ENCODE measurements around the gene MAOA. TPM values are rescaled to one million over a fixed set of nuclear protein-coding genes. Genes with fewer than 3 reads are reported as not detected.

The MAOA gene
- total RNA-seq, 4 donors from 2014 or later = 287 to 362 (median 316) TPM

GRCh38 chrX:43702660-43703059 is 46.6 kb downstream of the MAOA start:
- Histone ChIP-seq H3K27me3 (no peaks in the 10 kb centered on the region), H3K9me3 (no peaks in the 10 kb centered on the region), H3K4me3 (replicated peaks in 1 of 3) (no peak overlapping the region), H3K36me3 (no peaks in the 10 kb centered on the region), H3K27ac (peak overlapping the region; percentile 43 to 76 (median 68)), H3K4me1 (peaks cover 21 to 43% of the 10 kb centered on the region in 2 donors)
- intact Hi-C loops (cut with DNase I) = no loop called here
- 59 to 82% methylated on average over 2 of the region's 2 CpGs for WGBS, 2 donors
- DNase-seq = no peak
- no peak for TF ChIP-seq POLR2A (IDR thresholded peaks at IDR 0.05)
- TF ChIP-seq, protein P1, sequence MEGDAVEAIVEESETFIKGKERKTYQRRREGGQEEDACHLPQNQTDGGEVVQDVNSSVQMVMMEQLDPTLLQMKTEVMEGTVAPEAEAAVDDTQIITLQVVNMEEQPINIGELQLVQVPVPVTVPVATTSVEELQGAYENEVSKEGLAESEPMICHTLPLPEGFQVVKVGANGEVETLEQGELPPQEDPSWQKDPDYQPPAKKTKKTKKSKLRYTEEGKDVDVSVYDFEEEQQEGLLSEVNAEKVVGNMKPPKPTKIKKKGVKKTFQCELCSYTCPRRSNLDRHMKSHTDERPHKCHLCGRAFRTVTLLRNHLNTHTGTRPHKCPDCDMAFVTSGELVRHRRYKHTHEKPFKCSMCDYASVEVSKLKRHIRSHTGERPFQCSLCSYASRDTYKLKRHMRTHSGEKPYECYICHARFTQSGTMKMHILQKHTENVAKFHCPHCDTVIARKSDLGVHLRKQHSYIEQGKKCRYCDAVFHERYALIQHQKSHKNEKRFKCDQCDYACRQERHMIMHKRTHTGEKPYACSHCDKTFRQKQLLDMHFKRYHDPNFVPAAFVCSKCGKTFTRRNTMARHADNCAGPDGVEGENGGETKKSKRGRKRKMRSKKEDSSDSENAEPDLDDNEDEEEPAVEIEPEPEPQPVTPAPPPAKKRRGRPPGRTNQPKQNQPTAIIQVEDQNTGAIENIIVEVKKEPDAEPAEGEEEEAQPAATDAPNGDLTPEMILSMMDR (IDR thresholded peaks at IDR 0.05) = no peak

DNA sequence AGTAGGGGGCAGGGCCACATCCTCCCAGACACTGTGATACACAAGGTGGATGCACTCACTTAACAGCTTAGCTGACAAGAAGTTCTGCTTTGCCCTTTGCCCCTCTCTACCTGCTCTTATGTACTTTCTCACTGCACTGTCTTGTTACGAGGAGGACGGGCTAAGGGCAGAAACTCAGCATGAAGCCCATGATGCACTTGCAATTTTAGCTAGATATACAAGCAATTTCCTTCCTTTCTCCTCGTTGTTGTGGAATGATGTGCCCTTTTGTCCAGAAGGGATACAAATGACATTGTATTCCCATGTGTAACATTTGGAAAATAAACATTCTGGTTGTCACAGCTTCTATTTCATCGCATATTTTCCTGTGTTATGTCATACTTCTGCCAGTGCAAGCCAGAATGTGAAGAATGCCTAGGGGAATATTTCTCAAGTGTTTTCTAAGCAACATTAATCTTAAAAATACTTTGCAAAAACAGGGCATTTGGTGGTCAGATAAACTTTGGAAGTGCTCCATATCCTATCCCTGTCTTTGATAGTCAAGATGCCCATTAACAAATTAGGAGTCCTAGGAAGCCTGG is 47.2 kb downstream of the MAOA start:
- no peaks in the 10 kb centered on the region for H3K36me3 ChIP-seq
- 22 to 35% methylated on average over 4 of the region's 4 CpGs for WGBS, 2 donors
- peaks cover 24 to 48% of the 10 kb centered on the region in 2 donors for H3K4me1 ChIP-seq
- DNase-seq = peak in 1 of 2 donors; percentile 8
- intact Hi-C loops (cut with DNase I) = no loop called here
- no peak overlapping the region for H3K4me3 ChIP-seq (replicated peaks in 1 of 3)
- no peaks in the 10 kb centered on the region for H3K9me3 ChIP-seq
- no peaks in the 10 kb centered on the region for H3K27me3 ChIP-seq
- peak overlapping the region; percentile 43 to 76 (median 68) for H3K27ac ChIP-seq
- TF ChIP-seq, protein P1 (IDR thresholded peaks at IDR 0.05) = no peak
- no peak for TF ChIP-seq POLR2A (IDR thresholded peaks at IDR 0.05)

GRCh38 chrX:43706786-43707370 is 50.8 kb downstream of the MAOA start:
- Histone ChIP-seq H3K9me3 (no peaks in the 10 kb centered on the region), H3K27me3 (no peaks in the 10 kb centered on the region), H3K4me3 (replicated peaks in 1 of 3) (no peak overlapping the region), H3K27ac (peak overlapping the region; percentile 62 to 84 (median 80)), H3K4me1 (peaks cover 22 to 51% of the 10 kb centered on the region in 2 donors), H3K36me3 (peaks cover under 1 to 2% of the 10 kb centered on the region in 2 donors)
- intact Hi-C loops (cut with DNase I) = no loop called here
- no peak for DNase-seq
- 98 to 100% methylated on average over 2 of the region's 2 CpGs for WGBS, 2 donors
- no peak for TF ChIP-seq POLR2A (IDR thresholded peaks at IDR 0.05)
- TF ChIP-seq, protein P1 (IDR thresholded peaks at IDR 0.05) = no peak

DNA sequence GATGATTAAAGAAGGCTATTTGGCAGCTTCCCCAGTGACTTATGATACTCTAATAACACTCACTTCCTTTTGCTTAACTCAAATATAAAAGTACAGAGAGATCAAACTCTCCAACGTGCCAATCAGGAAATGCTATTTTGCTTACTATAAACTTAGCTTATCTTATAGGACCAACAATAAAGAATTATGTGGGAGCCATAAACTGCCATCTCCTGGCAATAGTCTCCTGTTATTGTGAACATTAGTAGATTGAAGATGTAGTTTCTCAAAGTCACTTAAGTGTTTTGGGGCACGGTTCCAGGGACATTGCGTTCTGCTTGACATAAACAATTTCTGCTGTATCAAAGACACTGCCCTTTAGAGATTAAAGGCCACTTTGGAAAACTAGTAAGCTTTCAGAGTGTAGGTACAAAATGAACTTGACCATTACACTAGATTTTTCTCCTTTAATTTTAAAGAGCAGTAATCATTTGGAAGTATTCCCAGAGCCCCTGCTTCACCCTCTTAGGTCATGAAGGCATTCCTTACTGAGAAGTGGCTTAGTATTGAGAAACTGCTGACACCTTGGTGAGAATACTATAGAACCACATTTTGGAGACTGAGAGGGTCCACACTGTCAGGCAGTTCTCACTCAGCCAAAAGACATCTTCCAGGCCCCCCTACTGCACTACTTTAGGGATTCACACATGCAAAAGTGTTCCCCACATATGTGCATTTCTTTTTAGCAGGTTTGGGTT is 51.9 kb downstream of the MAOA start:
- Histone ChIP-seq H3K9me3 (no peaks in the 10 kb centered on the region), H3K27me3 (no peaks in the 10 kb centered on the region), H3K4me3 (replicated peaks in 1 of 3) (no peak overlapping the region), H3K36me3 (peaks cover 4 to 13% of the 10 kb centered on the region in 2 donors), H3K27ac (peak overlapping the region; percentile 80 to 93 (median 84)), H3K4me1 (peaks cover 17 to 40% of the 10 kb centered on the region in 2 donors)
- intact Hi-C loops (cut with DNase I) = no loop called here
- TF ChIP-seq, protein P1 (IDR thresholded peaks at IDR 0.05) = no peak
- TF ChIP-seq POLR2A (IDR thresholded peaks at IDR 0.05) = no peak
- WGBS, 2 donors = 4 to 16% methylated on average over 3 of the region's 3 CpGs
- DNase-seq = peak; percentile 84 to 87

DNA sequence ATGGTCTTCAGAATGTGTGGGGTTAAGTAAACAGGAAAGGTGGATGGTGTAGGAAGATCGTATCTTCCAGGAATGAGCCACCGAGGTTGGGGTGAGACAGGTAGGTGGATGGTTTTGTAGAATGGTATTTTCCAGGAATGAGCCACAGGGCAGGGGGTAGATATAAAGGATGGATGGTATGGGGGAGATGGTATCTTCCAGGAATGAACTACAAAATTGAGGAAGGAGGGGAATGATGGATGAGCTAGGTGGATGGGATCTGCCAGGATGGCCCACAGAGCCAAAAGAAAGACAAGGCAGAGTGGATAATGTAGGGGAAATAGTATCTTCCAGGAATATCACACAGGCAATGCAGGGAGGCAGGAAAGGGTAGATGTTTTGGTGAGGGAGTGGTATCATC is 60.0 kb downstream of the MAOA start:
- Histone ChIP-seq H3K4me3 (replicated peaks in 1 of 3) (no peak overlapping the region), H3K27me3 (no peaks in the 10 kb centered on the region), H3K4me1 (no peaks in the 10 kb centered on the region), H3K36me3 (peaks cover 4 to 19% of the 10 kb centered on the region in 2 donors), H3K27ac (peak overlapping the region in 1 of 3 donors; percentile 12), H3K9me3 (no peaks in the 10 kb centered on the region)
- DNase-seq = no peak
- WGBS, 2 donors = 93 to 95% methylated on average over 2 of the region's 2 CpGs
- intact Hi-C loops (cut with DNase I) = no loop called here
- TF ChIP-seq, protein P1 (IDR thresholded peaks at IDR 0.05) = no peak
- no peak for TF ChIP-seq POLR2A (IDR thresholded peaks at IDR 0.05)
